Sigmoid colon (tissue), 7 donors: ENCODE measurements around the gene MAPT. TPM values are rescaled to one million over a fixed set of nuclear protein-coding genes. Genes with fewer than 3 reads are reported as not detected.

ENCODE experiments used
- DNase-seq: peaks from one replicate; pipeline ENCODE4 v3.0.0-alpha.2; 2019
- H3K27ac ChIP-seq, 4 donors: fragments of 200-600 bp; sonication (generic); one replicate each; pipeline ENCODE4 v1.5.1; 2016 to 2019; ENCODE audit warnings: mild to moderate bottlenecking in 1 of 4
- H3K27me3 ChIP-seq, 3 donors: fragments of 200-600 bp; sonication (generic); one replicate each; pipeline ENCODE4 v1.5.1; 2019; ENCODE audit warnings: mild to moderate bottlenecking in 1 of 3
- H3K36me3 ChIP-seq, 4 donors: fragments of 200-600 bp; sonication (generic); one replicate each; pipeline ENCODE4 v1.5.1; 2016 to 2019
- H3K4me1 ChIP-seq, 4 donors: fragments of 200-600 bp; sonication (generic); one replicate each; pipeline ENCODE4 v1.5.1; 2017 to 2019
- H3K4me3 ChIP-seq, 4 donors: fragments of 200-600 bp; sonication (generic); one replicate each; pipeline ENCODE4 v1.5.1; 2017 to 2019; ENCODE audit warnings: mild to moderate bottlenecking in 2 of 4, moderate library complexity in 1 of 4
- H3K9me3 ChIP-seq, 4 donors: fragments of 200-600 bp in 3 of 4; sonication (generic) in 3 of 4; one replicate each; pipeline versions ENCODE4 v1.5.1 to v1.6.1; 2013 to 2019
- EP300 ChIP-seq, 4 donors: sonication (generic); formaldehyde crosslinking; IDR thresholded peaks; one replicate each; pipeline ENCODE4 v1.6.1; 2017; ENCODE audit warnings: antibody characterized with exemption in 4 of 4
- POLR2A ChIP-seq, 2 donors: fragments of 450-650 bp; IDR thresholded peaks; one replicate each; pipeline ENCODE4 v1.6.1; 2016; ENCODE audit warnings: antibody characterized with exemption in 2 of 2, mild to moderate bottlenecking in 2 of 2, moderate library complexity in 2 of 2
- POLR2AphosphoS5 ChIP-seq, 4 donors: sonication (generic); formaldehyde crosslinking; IDR thresholded peaks; one replicate each; pipeline ENCODE4 v1.6.1; 2017; ENCODE audit warnings: antibody characterized with exemption in 4 of 4
- WGBS, 2 donors: extraction: QIAGEN DNeasy Blood & Tissue Kit; methylation state at CpG; one replicate each; pipeline ENCODE4 v1.1.7; 2013; 5-methylcytosine and 5-hydroxymethylcytosine counted together
- intact Hi-C: fragments of 100-400 bp; cut with DNase I; formaldehyde crosslinking; loops from one replicate; pipeline ENCODE4 v1.15.1; 2023
- polyA plus RNA-seq, 3 donors: library from polyadenylated mRNA; stranded (reverse); fragments of 200-250 nt; gene quantifications; one replicate each; pipeline ENCODE4 v1.2.3, GENCODE V29; 2013
- total RNA-seq, 4 donors: library from RNA; depleted of rRNA; stranded (reverse); fragments of >200 nt; gene quantifications; one replicate each; pipeline ENCODE4 v1.1.0, GENCODE V29; 2016
- TF ChIP-seq, protein P1 (sequence below), 4 experiments: fragments of 450-650 bp in 3 of 4; fragments of 200-600 bp in 1 of 4; IDR thresholded peaks; one replicate each; pipeline ENCODE4 v1.5.1; 2016 to 2019; ENCODE audit warnings: antibody characterized with exemption in 4 of 4, mild to moderate bottlenecking in 3 of 4, moderate library complexity in 2 of 4
- donor health status: healthy with polysubstance abuse.
- donor health status: Bipolar disorder and iron deficiency.
- donor health status: healthy.

The MAPT gene
- total and polyA plus RNA-seq, 7 donors: 0.60 to 20.5 (median 10.9) TPM; not detected in 1

DNA sequence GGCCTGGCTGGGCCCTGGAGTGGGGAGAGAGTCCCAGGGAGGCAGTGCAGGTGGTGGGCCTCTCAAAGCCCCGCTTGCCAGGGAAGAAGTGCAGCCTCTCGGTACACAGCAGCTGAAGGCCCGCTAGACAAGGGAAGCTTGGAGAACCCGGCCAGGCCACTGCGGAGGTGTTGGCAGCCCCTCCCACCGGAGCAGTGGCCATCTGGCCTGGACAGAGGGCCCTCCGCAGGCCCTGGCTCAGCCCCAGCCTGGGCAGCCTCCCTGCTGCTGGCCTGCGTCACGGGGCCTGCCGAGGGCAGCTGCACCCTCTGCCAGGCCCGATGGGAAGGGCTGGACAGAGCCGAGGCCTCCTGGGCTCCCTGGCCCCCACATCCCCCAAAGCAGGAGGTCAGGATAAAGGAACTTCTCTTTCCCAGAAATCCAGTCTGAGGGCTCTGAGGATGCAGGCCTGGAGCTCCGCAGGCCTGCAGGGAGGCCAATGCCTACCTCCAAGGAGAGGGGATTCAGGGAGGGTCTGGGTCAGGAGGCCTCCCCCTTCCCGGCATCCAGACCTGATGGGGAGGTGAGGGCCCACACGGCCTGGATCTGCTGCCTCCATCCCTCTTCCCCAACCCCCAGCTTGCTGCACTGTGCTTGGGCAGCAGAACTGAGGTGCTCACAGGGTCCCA lies 45.4 kb upstream of the MAPT start:
- Histone ChIP-seq H3K27ac (no peak overlapping the region), H3K4me3 (no peak overlapping the region), H3K9me3 (no peaks in the 10 kb centered on the region), H3K27me3 (peaks cover 6 to 24% (median 15%) of the 10 kb centered on the region in 3 donors), H3K36me3 (no peaks in the 10 kb centered on the region), H3K4me1 (no peaks in the 10 kb centered on the region)
- WGBS, 2 donors: 75 to 81% methylated on average over 15 of the region's 15 CpGs
- intact Hi-C loops: no loop called here
- no peak for TF ChIP-seq POLR2A (IDR thresholded peaks at IDR 0.05)
- no peak for TF ChIP-seq EP300 (IDR thresholded peaks at IDR 0.05)
- no peak for TF ChIP-seq POLR2AphosphoS5 (IDR thresholded peaks at IDR 0.05)
- TF ChIP-seq, protein P1, sequence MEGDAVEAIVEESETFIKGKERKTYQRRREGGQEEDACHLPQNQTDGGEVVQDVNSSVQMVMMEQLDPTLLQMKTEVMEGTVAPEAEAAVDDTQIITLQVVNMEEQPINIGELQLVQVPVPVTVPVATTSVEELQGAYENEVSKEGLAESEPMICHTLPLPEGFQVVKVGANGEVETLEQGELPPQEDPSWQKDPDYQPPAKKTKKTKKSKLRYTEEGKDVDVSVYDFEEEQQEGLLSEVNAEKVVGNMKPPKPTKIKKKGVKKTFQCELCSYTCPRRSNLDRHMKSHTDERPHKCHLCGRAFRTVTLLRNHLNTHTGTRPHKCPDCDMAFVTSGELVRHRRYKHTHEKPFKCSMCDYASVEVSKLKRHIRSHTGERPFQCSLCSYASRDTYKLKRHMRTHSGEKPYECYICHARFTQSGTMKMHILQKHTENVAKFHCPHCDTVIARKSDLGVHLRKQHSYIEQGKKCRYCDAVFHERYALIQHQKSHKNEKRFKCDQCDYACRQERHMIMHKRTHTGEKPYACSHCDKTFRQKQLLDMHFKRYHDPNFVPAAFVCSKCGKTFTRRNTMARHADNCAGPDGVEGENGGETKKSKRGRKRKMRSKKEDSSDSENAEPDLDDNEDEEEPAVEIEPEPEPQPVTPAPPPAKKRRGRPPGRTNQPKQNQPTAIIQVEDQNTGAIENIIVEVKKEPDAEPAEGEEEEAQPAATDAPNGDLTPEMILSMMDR (IDR thresholded peaks at IDR 0.05): no peak
- no peak for DNase-seq

DNA sequence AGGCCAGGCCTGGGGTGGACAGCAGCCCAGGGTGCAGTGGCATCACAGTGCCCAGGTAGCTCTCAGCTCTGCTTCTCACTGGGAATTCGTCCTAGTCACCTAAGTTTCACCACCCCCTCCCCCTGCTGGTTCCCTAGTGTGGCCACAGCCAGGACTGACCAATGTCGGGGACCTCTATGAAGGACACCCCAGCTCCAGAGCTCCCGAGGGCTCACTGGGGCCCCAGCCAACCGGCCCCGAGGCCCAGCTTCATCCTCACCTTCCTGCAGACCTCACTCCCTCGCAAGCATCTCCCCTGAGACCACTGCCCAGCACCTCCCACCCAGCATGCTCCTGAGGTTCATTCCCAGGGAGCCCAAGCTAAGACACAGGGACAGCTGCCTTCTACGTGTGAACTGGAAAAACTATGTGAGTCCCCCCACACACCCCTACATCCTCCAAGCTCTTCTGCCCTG lies 44.8 kb upstream of the MAPT start:
- no peaks in the 10 kb centered on the region for H3K4me1 ChIP-seq
- 80 to 81% methylated on average over 7 of the region's 7 CpGs for WGBS, 2 donors
- intact Hi-C loops: no loop called here
- H3K36me3 ChIP-seq: no peaks in the 10 kb centered on the region
- no peak for DNase-seq
- TF ChIP-seq, protein P1 (IDR thresholded peaks at IDR 0.05): no peak
- TF ChIP-seq POLR2AphosphoS5 (IDR thresholded peaks at IDR 0.05): no peak
- TF ChIP-seq EP300 (IDR thresholded peaks at IDR 0.05): no peak
- no peak for TF ChIP-seq POLR2A (IDR thresholded peaks at IDR 0.05)
- H3K27ac ChIP-seq: no peak overlapping the region
- H3K4me3 ChIP-seq: no peak overlapping the region
- peaks cover 6 to 24% (median 15%) of the 10 kb centered on the region in 3 donors for H3K27me3 ChIP-seq
- H3K9me3 ChIP-seq: no peaks in the 10 kb centered on the region

DNA sequence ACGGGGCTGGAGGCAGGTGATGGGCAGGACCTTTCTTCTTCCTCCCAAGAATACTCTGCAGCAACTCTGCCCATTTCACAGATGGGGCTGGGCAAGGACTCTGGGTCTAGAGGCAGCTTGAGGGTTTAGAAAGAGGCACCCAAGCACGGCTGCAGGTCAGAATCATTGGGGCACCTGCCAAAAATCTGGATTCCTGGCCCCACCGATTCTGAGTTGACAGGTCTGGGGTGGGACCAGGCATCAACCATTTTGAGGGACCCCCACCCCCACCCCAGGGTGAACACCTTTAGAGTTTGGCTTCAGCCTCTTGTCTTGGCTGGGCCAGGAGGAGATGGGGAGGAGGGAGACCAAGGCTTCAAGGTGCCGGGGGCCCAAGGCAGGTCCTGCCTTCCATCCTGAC lies 44.3 kb upstream of the MAPT start:
- Histone ChIP-seq H3K4me1 (no peaks in the 10 kb centered on the region), H3K27me3 (peaks cover 6 to 24% (median 15%) of the 10 kb centered on the region in 3 donors), H3K36me3 (no peaks in the 10 kb centered on the region), H3K4me3 (no peak overlapping the region), H3K27ac (no peak overlapping the region), H3K9me3 (no peaks in the 10 kb centered on the region)
- intact Hi-C loops: no loop called here
- TF ChIP-seq, protein P1 (IDR thresholded peaks at IDR 0.05): no peak
- no peak for TF ChIP-seq POLR2AphosphoS5 (IDR thresholded peaks at IDR 0.05)
- no peak for TF ChIP-seq POLR2A (IDR thresholded peaks at IDR 0.05)
- no peak for TF ChIP-seq EP300 (IDR thresholded peaks at IDR 0.05)
- WGBS, 2 donors: 79 to 84% methylated on average over 4 of the region's 4 CpGs
- DNase-seq: no peak

DNA sequence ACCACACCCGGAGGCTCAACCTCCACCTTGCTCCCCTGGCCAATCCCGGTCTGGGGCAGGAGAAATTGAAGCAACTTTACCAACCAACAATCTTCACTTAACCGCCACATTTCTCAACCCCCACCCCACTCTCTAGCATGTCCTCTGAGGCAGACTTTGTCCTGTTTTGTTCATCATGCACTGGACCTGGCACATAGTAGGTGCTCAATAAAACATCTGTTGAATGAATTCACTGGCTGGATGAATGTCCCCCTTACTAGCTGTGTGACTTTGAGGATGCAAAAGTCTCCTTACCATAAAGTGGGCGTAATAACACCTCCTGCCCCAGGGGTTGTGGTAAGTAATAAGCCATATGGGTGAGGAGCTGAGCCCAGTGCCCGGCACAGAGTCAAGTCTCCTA lies 43.9 kb upstream of the MAPT start:
- no peaks in the 10 kb centered on the region for H3K4me1 ChIP-seq
- H3K9me3 ChIP-seq: no peaks in the 10 kb centered on the region
- 78 to 85% methylated on average over 5 of the region's 5 CpGs for WGBS, 2 donors
- H3K4me3 ChIP-seq: no peak overlapping the region
- TF ChIP-seq, protein P1 (IDR thresholded peaks at IDR 0.05): no peak
- TF ChIP-seq POLR2AphosphoS5 (IDR thresholded peaks at IDR 0.05): no peak
- TF ChIP-seq EP300 (IDR thresholded peaks at IDR 0.05): no peak
- TF ChIP-seq POLR2A (IDR thresholded peaks at IDR 0.05): no peak
- no peak overlapping the region for H3K27ac ChIP-seq
- H3K36me3 ChIP-seq: no peaks in the 10 kb centered on the region
- no peak for DNase-seq
- intact Hi-C loops: no loop called here
- peaks cover 6 to 24% (median 15%) of the 10 kb centered on the region in 3 donors for H3K27me3 ChIP-seq
